ENCODE measurements around the gene CAPZB.
A peak's percentile ranks its signal among the peaks of the same experiment; 100 is the strongest.

CAPZB gene

DNA sequence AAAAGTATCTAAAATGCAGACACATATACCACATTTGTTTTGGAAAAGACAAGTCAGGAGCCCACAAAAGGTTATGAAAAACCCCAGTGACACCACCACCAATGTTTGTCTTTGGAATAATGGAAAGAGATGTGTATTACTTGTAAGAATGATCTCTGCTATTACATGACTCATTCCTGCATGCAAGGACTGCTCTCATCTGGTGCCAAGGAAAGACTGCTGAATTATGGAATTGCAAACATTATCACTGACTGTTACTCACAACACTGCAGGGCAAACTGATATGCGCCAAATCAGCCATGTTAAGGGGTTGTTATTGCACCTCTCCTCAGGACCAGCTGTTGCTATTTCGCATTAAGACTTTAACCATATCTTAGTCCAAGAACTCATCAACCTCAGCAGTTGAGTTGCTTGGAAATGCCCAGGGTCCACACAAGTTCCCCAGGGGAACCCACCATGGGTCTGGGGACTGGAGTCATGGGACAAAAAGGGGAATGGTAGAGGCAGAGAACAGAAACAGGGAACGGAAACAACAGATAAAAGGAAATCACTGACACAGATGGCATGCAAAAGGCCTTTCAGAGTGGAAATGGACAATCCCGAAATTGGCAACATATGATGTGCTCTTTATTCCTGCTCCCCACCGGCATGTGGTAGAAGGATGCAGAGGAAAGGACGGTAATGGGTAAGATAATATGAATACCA is 34.4 kb downstream of the CAPZB start:
- no peak for TF ChIP-seq EZH2 (IDR thresholded peaks at IDR 0.05; ENCODE audit: borderline replicate concordance, low read length)
- TF ChIP-seq, protein P1, sequence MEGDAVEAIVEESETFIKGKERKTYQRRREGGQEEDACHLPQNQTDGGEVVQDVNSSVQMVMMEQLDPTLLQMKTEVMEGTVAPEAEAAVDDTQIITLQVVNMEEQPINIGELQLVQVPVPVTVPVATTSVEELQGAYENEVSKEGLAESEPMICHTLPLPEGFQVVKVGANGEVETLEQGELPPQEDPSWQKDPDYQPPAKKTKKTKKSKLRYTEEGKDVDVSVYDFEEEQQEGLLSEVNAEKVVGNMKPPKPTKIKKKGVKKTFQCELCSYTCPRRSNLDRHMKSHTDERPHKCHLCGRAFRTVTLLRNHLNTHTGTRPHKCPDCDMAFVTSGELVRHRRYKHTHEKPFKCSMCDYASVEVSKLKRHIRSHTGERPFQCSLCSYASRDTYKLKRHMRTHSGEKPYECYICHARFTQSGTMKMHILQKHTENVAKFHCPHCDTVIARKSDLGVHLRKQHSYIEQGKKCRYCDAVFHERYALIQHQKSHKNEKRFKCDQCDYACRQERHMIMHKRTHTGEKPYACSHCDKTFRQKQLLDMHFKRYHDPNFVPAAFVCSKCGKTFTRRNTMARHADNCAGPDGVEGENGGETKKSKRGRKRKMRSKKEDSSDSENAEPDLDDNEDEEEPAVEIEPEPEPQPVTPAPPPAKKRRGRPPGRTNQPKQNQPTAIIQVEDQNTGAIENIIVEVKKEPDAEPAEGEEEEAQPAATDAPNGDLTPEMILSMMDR (IDR thresholded peaks at IDR 0.05; ENCODE audit: low read length), result no peak
- H3K36me3 ChIP-seq (ENCODE audit: insufficient read depth, low read length), result peaks cover 5% of the 10 kb centered on the region; the same call in 1 of the 2 replicates
- no peaks in the 10 kb centered on the region for H3F3A ChIP-seq (ENCODE audit: insufficient read depth, low read length)
- no peaks in the 10 kb centered on the region for H4K20me1 ChIP-seq (ENCODE audit: insufficient read depth, low read length)
- H3K79me2 ChIP-seq (ENCODE audit: insufficient read depth, low read length), result peaks cover 23% of the 10 kb centered on the region
- H3K27ac ChIP-seq (ENCODE audit: low read depth, low read length, poor library complexity, severe bottlenecking), result no peak overlapping the region
- no peak overlapping the region for H2AFZ ChIP-seq (ENCODE audit: low read length)
- no peaks in the 10 kb centered on the region for H3K9me3 ChIP-seq (ENCODE audit: low read length)
- no peaks in the 10 kb centered on the region for H3K27me3 ChIP-seq (ENCODE audit: insufficient read depth, low read length)
- no peak overlapping the region for H3K4me3 ChIP-seq (ENCODE audit: low read depth, low read length, poor library complexity, severe bottlenecking)
- H3K9me2 ChIP-seq (ENCODE audit: low read depth, low read length), result no peaks in the 10 kb centered on the region
- no peak overlapping the region for H3K9ac ChIP-seq (ENCODE audit: low read length)
- no peak overlapping the region for H3K4me2 ChIP-seq (ENCODE audit: low read length)
- peaks cover 42% of the 10 kb centered on the region for H3K4me1 ChIP-seq (ENCODE audit: insufficient read depth, low read length, severe bottlenecking)

DNA sequence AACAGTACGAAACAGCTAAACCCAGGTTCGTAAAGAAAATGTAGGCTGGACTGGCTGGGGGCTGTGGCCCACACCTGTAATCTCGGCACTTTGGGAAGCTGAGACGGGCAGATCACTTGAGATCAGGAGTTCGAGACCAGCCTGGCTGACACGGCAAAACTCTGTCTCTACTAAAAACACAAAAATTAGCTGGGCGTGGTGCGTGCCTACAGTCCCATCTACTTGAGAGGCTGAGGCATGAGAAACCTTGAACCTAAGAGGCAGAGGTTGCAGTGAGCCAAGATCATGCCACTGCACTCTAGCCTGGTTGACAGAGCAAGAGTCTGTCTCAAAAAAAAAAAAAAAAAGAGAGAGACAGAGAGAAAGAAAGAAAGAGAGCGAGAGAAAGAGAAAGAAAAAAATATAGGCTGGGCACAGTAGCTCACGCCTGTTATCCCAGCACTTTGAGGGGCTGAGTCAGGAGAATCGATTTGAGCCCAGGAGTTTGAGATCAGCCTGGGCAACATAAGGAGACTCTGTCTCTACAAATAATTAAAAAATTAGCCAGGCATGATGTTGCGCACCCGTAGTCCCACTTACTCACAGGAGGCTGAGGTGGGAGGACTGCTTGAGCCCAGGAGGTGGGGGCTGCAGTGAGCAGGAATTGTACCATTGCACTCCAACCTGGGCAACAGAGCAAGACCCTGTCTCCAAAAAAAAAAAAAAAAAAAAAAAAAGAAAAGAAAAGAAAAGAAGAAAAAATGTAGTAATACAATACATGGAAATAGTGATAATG is 35.7 kb downstream of the CAPZB start:
- H3K36me3 ChIP-seq (ENCODE audit: insufficient read depth, low read length), result peaks cover 5% of the 10 kb centered on the region; the same call in 1 of the 2 replicates
- H3K79me2 ChIP-seq (ENCODE audit: insufficient read depth, low read length), result peaks cover 13% of the 10 kb centered on the region
- H3K9ac ChIP-seq (ENCODE audit: low read length), result no peak overlapping the region
- H3K27me3 ChIP-seq (ENCODE audit: insufficient read depth, low read length), result no peaks in the 10 kb centered on the region
- H3K4me1 ChIP-seq (ENCODE audit: insufficient read depth, low read length, severe bottlenecking), result peaks cover 40% of the 10 kb centered on the region
- H2AFZ ChIP-seq (ENCODE audit: low read length), result no peak overlapping the region
- no peak overlapping the region for H3K4me2 ChIP-seq (ENCODE audit: low read length)
- H3K9me3 ChIP-seq (ENCODE audit: low read length), result no peaks in the 10 kb centered on the region
- H3K27ac ChIP-seq (ENCODE audit: low read depth, low read length, poor library complexity, severe bottlenecking), result no peak overlapping the region
- no peaks in the 10 kb centered on the region for H3K9me2 ChIP-seq (ENCODE audit: low read depth, low read length)
- no peaks in the 10 kb centered on the region for H3F3A ChIP-seq (ENCODE audit: insufficient read depth, low read length)
- no peak overlapping the region for H3K4me3 ChIP-seq (ENCODE audit: low read depth, low read length, poor library complexity, severe bottlenecking)
- H4K20me1 ChIP-seq (ENCODE audit: insufficient read depth, low read length), result no peaks in the 10 kb centered on the region; the same call in 1 of the 2 replicates
- TF ChIP-seq, protein P1 (IDR thresholded peaks at IDR 0.05; ENCODE audit: low read length), result no peak
- no peak for TF ChIP-seq EZH2 (IDR thresholded peaks at IDR 0.05; ENCODE audit: borderline replicate concordance, low read length)

DNA sequence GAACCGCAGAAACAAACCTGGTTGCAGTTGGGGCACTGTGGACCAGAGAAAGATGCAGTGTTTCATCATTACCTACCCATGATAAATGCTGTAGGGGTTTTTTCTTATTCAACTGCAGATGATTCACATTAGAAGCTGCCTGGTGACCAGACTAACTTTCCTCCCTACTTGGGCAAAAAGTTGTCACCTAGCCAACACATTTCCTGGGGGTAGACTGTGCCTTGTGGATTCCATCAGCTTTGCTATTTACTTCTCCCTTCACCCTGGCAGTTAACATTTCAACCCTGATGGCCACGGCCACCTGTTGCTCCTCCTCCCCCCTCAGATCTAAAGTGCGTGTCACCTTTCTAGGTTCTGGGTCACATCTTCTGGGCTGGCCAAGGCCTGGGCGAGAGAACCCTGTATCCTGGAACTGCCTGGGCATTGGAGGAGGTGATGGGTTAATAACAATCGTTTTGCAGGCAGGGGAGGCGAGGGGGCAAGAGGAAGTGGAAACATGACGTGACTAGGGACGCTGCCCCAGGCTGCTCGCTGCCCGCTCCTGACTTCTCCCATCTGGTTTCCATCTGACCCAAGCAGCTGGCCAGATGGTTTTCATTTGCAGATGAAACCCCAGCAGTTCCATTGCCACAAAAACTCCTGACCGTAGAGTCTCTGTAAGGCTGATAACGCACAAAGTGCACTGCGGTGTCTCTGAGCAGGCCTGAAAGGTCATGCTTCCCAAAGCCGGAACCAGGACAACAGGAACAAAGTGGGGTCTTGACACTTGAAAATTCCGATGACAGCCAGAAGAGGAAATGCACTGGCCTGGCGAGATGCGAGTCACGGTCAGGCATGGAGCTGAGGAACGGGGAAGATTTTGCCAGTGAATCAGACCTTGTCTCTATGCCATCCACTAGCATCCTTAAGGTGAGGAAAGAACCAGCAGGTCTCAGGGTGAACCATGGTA is 36.6 kb downstream of the CAPZB start:
- Histone ChIP-seq H3K36me3 (ENCODE audit: insufficient read depth, low read length) (peaks cover 5% of the 10 kb centered on the region; the same call in 1 of the 2 replicates), H3K27me3 (ENCODE audit: insufficient read depth, low read length) (no peaks in the 10 kb centered on the region), H3K9me3 (ENCODE audit: low read length) (no peaks in the 10 kb centered on the region), H3K27ac (ENCODE audit: low read depth, low read length, poor library complexity, severe bottlenecking) (peak overlapping the region; percentile 49), H3K9me2 (ENCODE audit: low read depth, low read length) (no peaks in the 10 kb centered on the region), H3K79me2 (ENCODE audit: insufficient read depth, low read length) (peaks cover 4% of the 10 kb centered on the region; the same call in 1 of the 2 replicates), H3K4me1 (ENCODE audit: insufficient read depth, low read length, severe bottlenecking) (peaks cover 40% of the 10 kb centered on the region), H3K9ac (ENCODE audit: low read length) (no peak overlapping the region), H2AFZ (ENCODE audit: low read length) (no peak overlapping the region), H3K4me3 (ENCODE audit: low read depth, low read length, poor library complexity, severe bottlenecking) (no peak overlapping the region), H4K20me1 (ENCODE audit: insufficient read depth, low read length) (no peaks in the 10 kb centered on the region; the same call in 1 of the 2 replicates), H3F3A (ENCODE audit: insufficient read depth, low read length) (no peaks in the 10 kb centered on the region), H3K4me2 (ENCODE audit: low read length) (no peak overlapping the region)
- no peak for TF ChIP-seq EZH2 (IDR thresholded peaks at IDR 0.05; ENCODE audit: borderline replicate concordance, low read length)
- TF ChIP-seq, protein P1 (IDR thresholded peaks at IDR 0.05; ENCODE audit: low read length), result no peak

Measured in OCI-LY1 (cell line).